CD1c-positive myeloid dendritic cell (primary cell): ENCODE data around the gene PSMG3.

Source experiments
- DNase-seq: peaks from one replicate; pipeline ENCODE4 v3.0.0-alpha.2; 2016; ENCODE audit errors: extremely low spot score

Gene PSMG3

GRCh38 chr7:1579481-1580421, 9.9 kb upstream of the PSMG3 start:
- peak; percentile 71 for DNase-seq

GRCh38 chr7:1578513-1578912, 8.7 kb upstream of the PSMG3 start:
- no peak for DNase-seq

GRCh38 chr7:1576521-1577253, 6.9 kb upstream of the PSMG3 start:
- DNase-seq, result no peak

- DNase-seq, result no peak
Observed at GRCh38 chr7:1575809-1576208, 6.0 kb upstream of the PSMG3 start.

GRCh38 chr7:1572111-1572822, 2.4 kb upstream of the PSMG3 start:
- DNase-seq, result peak; percentile 71

GRCh38 chr7:1569440-1569832, 396 bp downstream of the PSMG3 start:
- no peak for DNase-seq

GRCh38 chr7:1569016-1569415, 816 bp downstream of the PSMG3 start:
- peak; percentile 16 for DNase-seq

GRCh38 chr7:1567896-1568510, 1.8 kb downstream of the PSMG3 start:
- no peak for DNase-seq

- DNase-seq, result no peak
Observed at GRCh38 chr7:1567049-1567771, 2.6 kb downstream of the PSMG3 start.

GRCh38 chr7:1566687-1567048, 3.2 kb downstream of the PSMG3 start:
- DNase-seq, result no peak

- DNase-seq, result no peak
Observed at GRCh38 chr7:1564603-1565022, 5.2 kb downstream of the PSMG3 start.

- DNase-seq, result no peak
Observed at GRCh38 chr7:1563981-1564602, 5.7 kb downstream of the PSMG3 start.

- no peak for DNase-seq
Observed at GRCh38 chr7:1562597-1563051, 7.2 kb downstream of the PSMG3 start.

- DNase-seq, result no peak
Observed at GRCh38 chr7:1562116-1562515, 7.7 kb downstream of the PSMG3 start.

- DNase-seq, result no peak
Observed at GRCh38 chr7:1561036-1561940, 8.5 kb downstream of the PSMG3 start.

- no peak for DNase-seq
Observed at GRCh38 chr7:1560620-1561031, 9.2 kb downstream of the PSMG3 start.

- no peak for DNase-seq
Observed at GRCh38 chr7:1559626-1560590, 9.9 kb downstream of the PSMG3 start.

- no peak for DNase-seq
Observed at GRCh38 chr7:1558841-1559625, 10.8 kb downstream of the PSMG3 start.
